H7 (cell line): ENCODE results near the gene CBFB. TPM values are rescaled to one million over a fixed set of nuclear protein-coding genes. Genes with fewer than 3 reads are reported as not detected.
"Not testable (repeated sequence)": the region's sequence is repeated elsewhere in the genome, so short reads cannot be mapped to it uniquely, and the experiment has no call there.

Experiments
- DNase-seq: peaks from one replicate; pipeline ENCODE4 v3.0.0; 2012
- H3K27me3 ChIP-seq: 2 replicates; pipeline ENCODE4 v1.6.0; 2011; ENCODE audit warnings: mild to moderate bottlenecking, low read length; ENCODE audit not compliant: control insufficient read depth, insufficient read depth
- H3K36me3 ChIP-seq: replicated peaks from 2 replicates; pipeline ENCODE4 v1.5.1; 2011; ENCODE audit warnings: low read length; ENCODE audit not compliant: control insufficient read depth, insufficient read depth
- H3K4me3 ChIP-seq: 2 replicates; pipeline ENCODE4 v1.5.1; 2011; ENCODE audit warnings: low read depth, mild to moderate bottlenecking, control low read depth, low read length, moderate library complexity; ENCODE audit not compliant: insufficient read depth
- total RNA-seq: library from RNA; depleted of rRNA; stranded (reverse); fragments of >200 nt; shearing (Covaris generic); gene quantifications from 2 replicates; pipeline ENCODE4 v1.2.3, GENCODE V29; 2014

The CBFB gene
- total RNA-seq, 1 experiment from 2014 or later, result 31.4 TPM

GRCh38 chr16:67041520-67041919 lies 12.6 kb downstream of the CBFB start:
- H3K36me3 ChIP-seq, DNase-seq, H3K27me3 ChIP-seq, H3K4me3 ChIP-seq: not testable (repeated sequence)

GRCh38 chr16:67043420-67043819 lies 14.5 kb downstream of the CBFB start:
- H3K4me3 ChIP-seq, result no peak overlapping the region
- H3K36me3 ChIP-seq, result no peaks in the 10 kb centered on the region
- DNase-seq, result no peak
- H3K27me3 ChIP-seq, result no peaks in the 10 kb centered on the region

- H3K36me3 ChIP-seq, result no peaks in the 10 kb centered on the region
- H3K4me3 ChIP-seq, result no peak overlapping the region
- no peaks in the 10 kb centered on the region for H3K27me3 ChIP-seq
- no peak for DNase-seq
Observed at GRCh38 chr16:67050796-67051195, 21.8 kb downstream of the CBFB start.

- no peaks in the 10 kb centered on the region for H3K36me3 ChIP-seq
- DNase-seq, result no peak
- no peaks in the 10 kb centered on the region for H3K27me3 ChIP-seq
- H3K4me3 ChIP-seq, result no peak overlapping the region
Observed at GRCh38 chr16:67052399-67052798, 23.4 kb downstream of the CBFB start.

- DNase-seq, result no peak
- Histone ChIP-seq H3K36me3 (no peaks in the 10 kb centered on the region), H3K4me3 (no peak overlapping the region), H3K27me3 (no peaks in the 10 kb centered on the region)
Observed at GRCh38 chr16:67053767-67054334, 24.9 kb downstream of the CBFB start.

- H3K27me3 ChIP-seq, result no peaks in the 10 kb centered on the region
- H3K36me3 ChIP-seq, result no peaks in the 10 kb centered on the region
- H3K4me3 ChIP-seq, result no peak overlapping the region
- DNase-seq, result no peak
Observed at GRCh38 chr16:67054901-67055300, 26.0 kb downstream of the CBFB start.

- Histone ChIP-seq H3K27me3 (no peaks in the 10 kb centered on the region), H3K4me3 (no peak overlapping the region), H3K36me3 (no peaks in the 10 kb centered on the region)
- DNase-seq, result no peak
Observed at GRCh38 chr16:67055712-67056487, 27.0 kb downstream of the CBFB start.

DNA sequence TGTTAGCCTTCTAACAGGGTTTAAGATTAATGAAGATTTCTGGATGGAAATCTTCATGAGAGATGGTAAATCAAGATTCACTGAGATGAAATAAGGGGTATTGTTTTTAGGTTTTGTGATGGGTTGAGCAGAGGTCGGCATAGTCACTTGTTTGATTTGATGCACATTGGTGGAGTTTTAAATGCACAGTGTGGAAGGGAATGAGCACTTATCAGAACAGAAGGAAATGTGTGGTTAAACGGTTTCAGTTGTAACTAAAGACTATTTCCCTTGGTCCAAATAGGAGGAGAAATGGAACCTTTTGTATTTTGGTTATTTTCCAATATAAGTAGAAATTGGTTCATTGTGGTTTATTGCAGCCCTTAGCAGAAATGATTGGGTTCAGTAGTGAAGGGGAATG lies 34.1 kb downstream of the CBFB start:
- Histone ChIP-seq H3K36me3 (no peaks in the 10 kb centered on the region), H3K4me3 (no peak overlapping the region)

DNA sequence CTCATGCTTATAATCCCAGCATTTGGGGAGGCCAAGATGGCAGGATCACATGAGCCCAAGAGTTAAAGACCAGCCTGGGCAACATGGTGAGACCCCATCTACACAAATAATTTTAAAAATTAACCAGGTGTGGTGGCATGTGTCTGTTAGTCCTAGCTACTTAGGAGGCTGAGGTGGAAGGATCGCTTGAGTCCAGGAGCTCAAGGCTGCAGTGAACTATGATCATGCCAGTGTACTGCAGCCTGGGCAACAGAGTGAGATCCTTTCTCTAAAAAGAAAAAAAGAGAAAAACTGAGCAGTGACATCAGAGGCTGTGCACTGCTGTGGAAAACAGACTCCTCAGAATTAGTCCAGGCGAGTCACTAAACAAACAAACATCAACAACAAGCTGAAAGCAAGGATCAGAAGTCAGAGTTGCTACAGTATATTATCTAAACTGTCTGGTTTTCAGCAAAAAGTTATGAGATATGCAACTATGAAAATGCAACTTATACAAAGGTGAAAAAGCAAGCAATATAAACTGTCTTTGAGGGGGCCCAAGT lies 39.3 kb downstream of the CBFB start:
- Histone ChIP-seq H3K36me3 (0 out of 2 replicates have a peak, but pooled peaks cover 1% of the 10 kb centered on the region), H3K4me3 (no peak overlapping the region), H3K27me3 (no peaks in the 10 kb centered on the region)
- no peak for DNase-seq

More for the DNA sequence above, 34.1 kb downstream of the CBFB start:
- DNase-seq, result no peak
- no peaks in the 10 kb centered on the region for H3K27me3 ChIP-seq

GRCh38 chr16:67071476-67072048 lies 42.6 kb downstream of the CBFB start:
- Histone ChIP-seq H3K4me3 (no peak overlapping the region), H3K36me3 (0 out of 2 replicates have a peak, but pooled peaks cover 1% of the 10 kb centered on the region), H3K27me3 (no peaks in the 10 kb centered on the region)
- DNase-seq, result no peak

- no peaks in the 10 kb centered on the region for H3K27me3 ChIP-seq
- no peak overlapping the region for H3K4me3 ChIP-seq
- H3K36me3 ChIP-seq, result no peaks in the 10 kb centered on the region
- DNase-seq, result no peak
Observed at GRCh38 chr16:67075331-67075730, 46.4 kb downstream of the CBFB start.

GRCh38 chr16:67077871-67078270 lies 48.9 kb downstream of the CBFB start:
- Histone ChIP-seq H3K27me3 (no peaks in the 10 kb centered on the region), H3K4me3 (no peak overlapping the region), H3K36me3 (no peaks in the 10 kb centered on the region; the same call in 1 of the 2 replicates)
- DNase-seq, result no peak

- no peak for DNase-seq
- Histone ChIP-seq H3K36me3 (no peaks in the 10 kb centered on the region; the same call in 1 of the 2 replicates), H3K27me3 (no peaks in the 10 kb centered on the region), H3K4me3 (no peak overlapping the region)
Observed at GRCh38 chr16:67082100-67082499, 53.2 kb downstream of the CBFB start.

DNA sequence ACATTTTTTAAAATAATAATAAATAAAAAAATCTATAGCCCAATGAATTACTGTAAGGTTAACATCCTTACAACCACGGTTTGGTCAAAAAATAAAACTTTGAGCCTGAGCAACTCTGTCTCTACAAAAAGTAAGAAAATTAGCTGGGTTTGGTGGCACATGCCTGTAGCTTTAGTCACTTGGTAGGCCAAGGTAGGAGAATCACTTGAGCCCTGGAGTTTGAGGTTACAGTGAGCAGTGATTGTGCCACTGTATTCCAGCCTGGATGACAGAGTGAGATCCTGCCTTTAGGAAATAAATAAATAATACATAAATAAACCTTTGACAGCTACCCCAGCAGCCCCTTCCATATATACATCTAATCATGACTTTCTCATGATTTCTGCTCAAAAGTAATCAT lies 53.9 kb downstream of the CBFB start:
- no peaks in the 10 kb centered on the region for H3K27me3 ChIP-seq

More for the DNA sequence above, 53.9 kb downstream of the CBFB start:
- no peak overlapping the region for H3K4me3 ChIP-seq
- H3K36me3 ChIP-seq, result no peaks in the 10 kb centered on the region; the same call in 1 of the 2 replicates
- no peak for DNase-seq
